ENCODE data around the gene KCTD1.

- TF ChIP-seq TAF1 (IDR thresholded peaks at IDR 0.05; ENCODE audit: borderline replicate concordance, low read depth, low read length) (no peak), NRF1 (IDR thresholded peaks at IDR 0.05; ENCODE audit: low read depth, low read length) (no peak)
Observed at GRCh38 chr18:26546875-26547645, 1.3 kb downstream of the KCTD1 start.
